ENCODE measurements around the gene PIEZO1.

PIEZO1 gene

GRCh38 chr16:88754109-88754911 is 30.7 kb downstream of the PIEZO1 start:
- CTCF ChIA-PET = interaction anchor here (0.6 to 3.1 kb wide), 4 partner anchors 9 to 73 kb away, joined by 3 to 24 read pairs (median 4); no protein-coding TSS in a partner anchor
- DNase-seq (ENCODE audit: low spot score) = no peak
- no peak for TF ChIP-seq CTCF (conservative IDR thresholded peaks at IDR 0.05; ENCODE audit: low read depth)
- peak overlapping the region; percentile 79 for H3K27ac ChIP-seq
- POLR2A ChIA-PET (ENCODE audit: low non-redundant PET) = interaction anchor here (1.2 kb wide), 1 partner anchor 17 kb away, joined by 6 read pairs; no protein-coding TSS in a partner anchor

GRCh38 chr16:88753602-88754001 is 31.4 kb downstream of the PIEZO1 start:
- DNase-seq (ENCODE audit: low spot score) = no peak
- TF ChIP-seq CTCF (conservative IDR thresholded peaks at IDR 0.05; ENCODE audit: low read depth) = no peak
- H3K27ac ChIP-seq = peak overlapping the region; percentile 79
- CTCF ChIA-PET = interaction anchor here (3.1 kb wide), 1 partner anchor 16 kb away, joined by 24 read pairs; no protein-coding TSS in a partner anchor
- POLR2A ChIA-PET (ENCODE audit: low non-redundant PET) = no interaction called here

- DNase-seq (ENCODE audit: low spot score) = no peak
- H3K27ac ChIP-seq = peak overlapping the region; percentile 79
- ChIA-PET CTCF (interaction anchor here (3.1 kb wide), 1 partner anchor 16 kb away, joined by 24 read pairs; no protein-coding TSS in a partner anchor), POLR2A (ENCODE audit: low non-redundant PET) (no interaction called here)
- no peak for TF ChIP-seq CTCF (conservative IDR thresholded peaks at IDR 0.05; ENCODE audit: low read depth)
Observed at GRCh38 chr16:88753191-88753590, 31.8 kb downstream of the PIEZO1 start.

- no peak for TF ChIP-seq CTCF (conservative IDR thresholded peaks at IDR 0.05; ENCODE audit: low read depth)
- CTCF ChIA-PET = no interaction called here
- POLR2A ChIA-PET (ENCODE audit: low non-redundant PET) = no interaction called here
Observed at GRCh38 chr16:88752386-88753002, 32.5 kb downstream of the PIEZO1 start.

GRCh38 chr16:88750854-88751253 is 34.2 kb downstream of the PIEZO1 start:
- H3K27ac ChIP-seq = no peak overlapping the region; the same call in 1 of the 2 replicates
- POLR2A ChIA-PET (ENCODE audit: low non-redundant PET) = no interaction called here
- CTCF ChIA-PET = interaction anchor here (1.5 kb wide), 1 partner anchor 13 kb away, joined by 3 read pairs; no protein-coding TSS in a partner anchor
- TF ChIP-seq CTCF (conservative IDR thresholded peaks at IDR 0.05; ENCODE audit: low read depth) = no peak
- DNase-seq (ENCODE audit: low spot score) = no peak

More at GRCh38 chr16:88752386-88753002, 32.5 kb downstream of the PIEZO1 start:
- H3K27ac ChIP-seq = peak overlapping the region; percentile 13
- DNase-seq (ENCODE audit: low spot score) = no peak

- ChIA-PET CTCF (no interaction called here), POLR2A (ENCODE audit: low non-redundant PET) (no interaction called here)
- no peak for TF ChIP-seq CTCF (conservative IDR thresholded peaks at IDR 0.05; ENCODE audit: low read depth)
- no peak overlapping the region for H3K27ac ChIP-seq
- no peak for DNase-seq (ENCODE audit: low spot score)
Observed at GRCh38 chr16:88749358-88749757, 35.7 kb downstream of the PIEZO1 start.

Data from RWPE1 (cell line).